Mesenchymal stem cell (in vitro differentiated cells and primary cell): Measurements from ENCODE around the gene NME7.

Experiments
- DNase-seq: peaks from one replicate; pipeline ENCODE4 v3.0.0-alpha.2; 2013
- H2AFZ ChIP-seq: one replicate; pipeline ENCODE4 v1.6.1; 2013; ENCODE audit warnings: low read depth, mild to moderate bottlenecking, control low read depth, inconsistent platforms, low read length, moderate library complexity
- H2AK5ac ChIP-seq: 2 replicates; pipeline ENCODE4 v1.6.1; 2013; ENCODE audit warnings: low read length, moderate library complexity, mild to moderate bottlenecking, inconsistent platforms; ENCODE audit not compliant: severe bottlenecking
- H2BK120ac ChIP-seq: one replicate; pipeline ENCODE4 v1.6.1; 2013; ENCODE audit warnings: low read depth, mild to moderate bottlenecking, inconsistent platforms, low read length, moderate library complexity
- H2BK12ac ChIP-seq, 2 experiments: one replicate each; pipeline ENCODE4 v1.6.1; 2013; ENCODE audit warnings: inconsistent platforms in 2 of 2, low read length in 2 of 2, mild to moderate bottlenecking in 2 of 2, moderate library complexity in 2 of 2, control low read depth in 1 of 2
- H2BK15ac ChIP-seq: one replicate; pipeline ENCODE4 v1.6.1; 2013; ENCODE audit warnings: mild to moderate bottlenecking, low read depth, inconsistent platforms; ENCODE audit not compliant: poor library complexity, severe bottlenecking
- H2BK5ac ChIP-seq: 2 replicates; pipeline ENCODE4 v1.6.1; 2013; ENCODE audit warnings: low read depth, mild to moderate bottlenecking, low read length, control low read depth, inconsistent platforms; ENCODE audit not compliant: poor library complexity, severe bottlenecking
- H3K14ac ChIP-seq, 2 experiments: one replicate each; pipeline ENCODE4 v1.6.1; 2013; ENCODE audit warnings: inconsistent platforms in 2 of 2, low read length in 2 of 2, control low read depth in 1 of 2, mild to moderate bottlenecking in 1 of 2, moderate library complexity in 1 of 2
- H3K18ac ChIP-seq, 2 experiments: one replicate each; pipeline ENCODE4 v1.6.1; 2013; ENCODE audit warnings: inconsistent platforms in 2 of 2, low read length in 2 of 2, control low read depth in 1 of 2, low read depth in 1 of 2, mild to moderate bottlenecking in 1 of 2
- H3K23ac ChIP-seq, 2 experiments: one replicate each; pipeline ENCODE4 v1.6.1; 2013; ENCODE audit warnings: inconsistent platforms in 2 of 2, low read length in 2 of 2, mild to moderate bottlenecking in 2 of 2, moderate library complexity in 2 of 2, control low read depth in 1 of 2
- H3K27ac ChIP-seq: 2 replicates; pipeline ENCODE4 v1.5.1; 2013; ENCODE audit warnings: mild to moderate bottlenecking, moderate library complexity, low read length, control low read depth, inconsistent platforms; ENCODE audit not compliant: poor library complexity, severe bottlenecking
- H3K27me3 ChIP-seq, 2 experiments: 2 replicates each; pipeline versions ENCODE4 v1.6.1 to v1.7.0; 2013; ENCODE audit warnings: low read length in 2 of 2, mild to moderate bottlenecking in 2 of 2, moderate library complexity in 2 of 2, control low read depth in 1 of 2, inconsistent platforms in 1 of 2; ENCODE audit not compliant: control insufficient read depth in 1 of 2, insufficient read depth in 1 of 2
- H3K36me3 ChIP-seq, 2 experiments: 2 replicates each; pipeline versions ENCODE4 v1.6.1 to v1.7.0; 2013; ENCODE audit warnings: low read length in 2 of 2, control low read depth in 1 of 2, inconsistent platforms in 1 of 2, low read depth in 1 of 2, mild to moderate bottlenecking in 1 of 2; ENCODE audit not compliant: insufficient read depth in 2 of 2, control insufficient read depth in 1 of 2
- H3K4ac ChIP-seq, 2 experiments: one replicate each; pipeline ENCODE4 v1.6.1; 2013; ENCODE audit warnings: inconsistent platforms in 2 of 2, low read length in 2 of 2, mild to moderate bottlenecking in 2 of 2, moderate library complexity in 2 of 2, control low read depth in 1 of 2, low read depth in 1 of 2
- H3K4me1 ChIP-seq: 2 replicates; pipeline ENCODE4 v1.6.1; 2013; ENCODE audit warnings: low read depth, low read length, control low read depth; ENCODE audit not compliant: control insufficient read depth, insufficient read depth
- H3K4me2 ChIP-seq: 2 replicates; pipeline ENCODE4 v1.6.1; 2013; ENCODE audit warnings: low read length, mild to moderate bottlenecking, inconsistent platforms; ENCODE audit not compliant: poor library complexity, severe bottlenecking
- H3K4me3 ChIP-seq, 2 experiments: 2 replicates each; pipeline versions ENCODE4 v1.5.1 to v1.7.0; 2013; ENCODE audit warnings: low read length in 2 of 2, mild to moderate bottlenecking in 2 of 2, control low read depth in 1 of 2, low read depth in 1 of 2; ENCODE audit not compliant: insufficient read depth in 1 of 2
- H3K79me1 ChIP-seq: replicated peaks from 2 replicates; pipeline ENCODE4 v1.6.1; 2013; ENCODE audit warnings: mild to moderate bottlenecking, control low read depth, low read length, inconsistent platforms; ENCODE audit not compliant: poor library complexity, severe bottlenecking
- H3K9ac ChIP-seq: 2 replicates; pipeline ENCODE4 v1.7.0; 2013; ENCODE audit warnings: mild to moderate bottlenecking, low read length, moderate library complexity
- H3K9me3 ChIP-seq: 2 replicates; pipeline ENCODE4 v1.7.0; 2013; ENCODE audit warnings: mild to moderate bottlenecking, low read length; ENCODE audit not compliant: control insufficient read depth
- H4K8ac ChIP-seq: one replicate; pipeline ENCODE4 v1.6.1; 2013; ENCODE audit warnings: inconsistent platforms, mild to moderate bottlenecking, low read length, moderate library complexity
- H4K91ac ChIP-seq: one replicate; pipeline ENCODE4 v1.6.1; 2013; ENCODE audit warnings: mild to moderate bottlenecking, low read length, inconsistent platforms
- WGBS: methylation state at CpG from one replicate; pipeline ENCODE4 v1.1.7; 2013; ENCODE audit warnings: mixed read lengths; 5-methylcytosine and 5-hydroxymethylcytosine counted together

The NME7 gene

DNA sequence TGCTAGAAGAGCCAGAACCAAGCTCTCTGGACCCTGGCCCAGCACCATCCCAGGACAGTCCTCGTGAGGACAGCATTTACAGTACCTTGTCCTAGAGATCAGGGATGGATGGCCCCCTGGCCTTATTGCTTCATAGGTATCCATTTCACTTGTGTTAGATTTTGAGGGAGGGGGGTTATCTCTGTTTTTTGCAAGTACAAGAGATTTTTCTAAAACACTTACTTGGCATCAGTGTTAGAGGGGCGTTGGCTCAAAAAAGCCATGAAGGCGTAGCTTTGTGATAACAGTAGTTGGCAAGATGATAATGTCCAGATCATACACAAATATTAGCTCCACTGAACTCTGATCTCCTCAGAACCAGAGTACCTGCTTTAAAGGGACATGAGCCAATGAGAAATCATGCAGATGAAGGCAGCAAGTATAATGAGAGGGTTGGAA is 266.9 kb downstream of the NME7 start:
- Histone ChIP-seq H3K9me3 (no peaks in the 10 kb centered on the region), H3K36me3 (no peaks in the 10 kb centered on the region), H3K9ac (no peak overlapping the region), H2BK12ac (no peak overlapping the region), H3K4ac (no peak overlapping the region), H3K18ac (no peak overlapping the region), H3K4me2 (no peak overlapping the region), H2BK5ac (no peak overlapping the region), H4K91ac (no peak overlapping the region), H2AFZ (no peak overlapping the region), H2BK120ac (no peak overlapping the region), H3K14ac (no peak overlapping the region), H3K79me1 (no peaks in the 10 kb centered on the region), H3K23ac (no peak overlapping the region), H3K4me1 (peaks cover 18% of the 10 kb centered on the region), H3K4me3 (no peak overlapping the region), H2BK15ac (no peak overlapping the region), H2AK5ac (no peak overlapping the region), H3K27ac (no peak overlapping the region), H3K27me3 (peaks cover 0 to 27% of the 10 kb centered on the region in 2 experiments), H4K8ac (no peak overlapping the region)
- DNase-seq: no peak
- 97% methylated on average over 1 of the region's 3 CpGs for whole genome bisulfite sequencing

DNA sequence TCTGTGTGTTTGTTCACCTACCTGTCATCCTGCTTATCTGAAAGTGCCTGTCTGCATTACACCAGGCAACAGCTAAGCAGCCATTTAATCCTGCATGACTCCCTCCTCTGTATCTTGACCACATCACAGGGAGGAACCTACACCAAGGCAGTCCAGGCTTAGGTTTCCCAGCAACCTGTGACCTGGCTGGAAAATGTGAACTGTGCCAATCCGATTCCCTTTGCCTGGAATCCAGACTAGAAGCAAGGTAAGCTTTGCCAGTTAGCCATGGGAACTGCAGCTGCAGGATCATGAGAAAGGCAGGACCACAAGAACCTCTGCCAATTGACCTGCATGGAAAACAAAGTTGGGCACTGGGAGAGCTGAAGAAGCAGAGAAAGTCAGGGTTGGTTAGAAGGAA is 267.4 kb downstream of the NME7 start:
- H3K4me1 ChIP-seq: peaks cover 13% of the 10 kb centered on the region
- H4K91ac ChIP-seq: no peak overlapping the region

DNA sequence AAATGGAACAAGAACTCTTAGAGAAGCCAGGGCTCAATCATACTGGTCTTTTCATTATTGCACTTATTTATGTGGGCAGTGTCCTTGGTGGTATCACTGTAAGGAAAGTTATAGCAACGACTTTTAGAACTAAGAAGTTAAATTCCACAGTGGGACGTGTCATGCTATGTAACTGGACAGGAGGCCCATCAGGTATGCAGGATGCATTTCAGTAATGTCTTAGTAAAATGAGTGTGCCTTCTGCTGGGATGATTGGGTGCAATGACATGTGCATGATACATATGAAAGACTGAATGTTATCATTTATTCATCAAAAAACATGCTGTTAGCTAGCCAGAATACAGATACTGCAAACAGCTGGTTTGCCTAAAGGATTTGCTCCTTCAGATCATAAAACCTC is 268.0 kb downstream of the NME7 start:
- Histone ChIP-seq H4K8ac (no peak overlapping the region), H2AK5ac (no peak overlapping the region), H3K9me3 (no peaks in the 10 kb centered on the region), H3K27ac (no peak overlapping the region), H3K4me1 (peaks cover 12% of the 10 kb centered on the region), H3K4me2 (no peak overlapping the region), H3K27me3 (peaks cover 0 to 19% of the 10 kb centered on the region in 2 experiments), H3K4me3 (no peak overlapping the region), H3K36me3 (no peaks in the 10 kb centered on the region), H2BK120ac (no peak overlapping the region), H2BK5ac (no peak overlapping the region), H3K79me1 (no peaks in the 10 kb centered on the region), H2BK15ac (no peak overlapping the region), H2AFZ (no peak overlapping the region), H4K91ac (no peak overlapping the region), H3K9ac (no peak overlapping the region), H3K18ac (no peak overlapping the region), H3K23ac (no peak overlapping the region), H2BK12ac (no peak overlapping the region), H3K14ac (no peak overlapping the region), H3K4ac (no peak overlapping the region)
- WGBS: 77% methylated on average over 2 of the region's 2 CpGs
- no peak for DNase-seq

More for the DNA sequence above, 267.4 kb downstream of the NME7 start:
- Histone ChIP-seq H3K27me3 (peaks cover 0 to 25% of the 10 kb centered on the region in 2 experiments), H3K36me3 (no peaks in the 10 kb centered on the region), H2BK12ac (no peak overlapping the region), H3K27ac (no peak overlapping the region), H3K9ac (no peak overlapping the region), H3K18ac (no peak overlapping the region), H3K4ac (no peak overlapping the region), H2BK5ac (no peak overlapping the region), H3K79me1 (no peaks in the 10 kb centered on the region), H2BK120ac (no peak overlapping the region), H3K9me3 (no peaks in the 10 kb centered on the region), H4K8ac (no peak overlapping the region), H3K14ac (no peak overlapping the region), H2AFZ (no peak overlapping the region), H2BK15ac (no peak overlapping the region), H3K4me2 (no peak overlapping the region), H3K23ac (no peak overlapping the region), H3K4me3 (no peak overlapping the region), H2AK5ac (no peak overlapping the region)
- DNase-seq: no peak
- 95% methylated on average over 1 of the region's 1 CpG for WGBS

DNA sequence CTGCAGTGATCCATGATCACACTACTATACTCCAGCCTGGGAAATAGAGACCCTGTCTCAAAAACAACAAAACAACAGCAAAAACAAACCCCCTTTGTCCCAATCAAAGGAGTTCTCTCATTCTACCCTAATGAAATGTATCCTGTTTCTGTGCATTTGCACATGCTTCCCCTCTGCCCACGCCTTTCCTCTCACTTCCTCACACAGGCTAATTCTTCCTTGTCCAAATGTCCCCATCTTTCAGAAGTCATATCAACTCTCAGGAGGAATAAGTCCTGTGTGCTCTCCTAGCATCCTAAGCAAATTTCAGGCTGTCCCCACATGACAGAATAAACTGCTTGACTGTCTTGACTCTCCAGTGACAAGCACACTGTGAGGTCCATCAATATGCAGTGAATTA is 269.2 kb downstream of the NME7 start:
- DNase-seq: no peak
- Histone ChIP-seq H3K36me3 (no peaks in the 10 kb centered on the region), H4K91ac (no peak overlapping the region), H3K4me1 (peaks cover 10% of the 10 kb centered on the region), H4K8ac (no peak overlapping the region), H3K79me1 (no peaks in the 10 kb centered on the region), H2AK5ac (peak overlapping the region; percentile 4), H2BK15ac (no peak overlapping the region), H2BK120ac (no peak overlapping the region), H3K9me3 (no peaks in the 10 kb centered on the region), H3K4ac (no peak overlapping the region), H3K27me3 (peaks cover 0 to 7% of the 10 kb centered on the region in 2 experiments), H2BK5ac (no peak overlapping the region), H3K23ac (no peak overlapping the region), H3K9ac (no peak overlapping the region), H3K14ac (no peak overlapping the region), H3K27ac (no peak overlapping the region), H2BK12ac (no peak overlapping the region), H3K4me3 (no peak overlapping the region), H2AFZ (no peak overlapping the region), H3K4me2 (no peak overlapping the region), H3K18ac (no peak overlapping the region)
- 96% methylated on average over 1 of the region's 1 CpG for WGBS
